B cell (primary cell): Measurements from ENCODE around the gene ZNF45. TPM values are rescaled to one million over a fixed set of nuclear protein-coding genes. Genes with fewer than 3 reads are reported as not detected.
A peak's percentile ranks its signal among the peaks of the same experiment; 100 is the strongest.

ENCODE experiments used
- ATAC-seq: fragments of 200-7000 bp; cut with Tn5 transposase; one replicate; pipeline ENCODE4 v1.10.0; 2021; ENCODE audit warnings: low read depth, mild to moderate bottlenecking, moderate number of reproducible peaks, moderate library complexity
- CTCF ChIA-PET: fragments of 350-600 bp; sonication (Branson Sonifier 250); formaldehyde crosslinking; loops from one replicate; lab custom pipeline; 2021; ENCODE audit warnings: antibody characterized with exemption, inconsistent platforms; lab: Charles Lee
- POLR2A ChIA-PET: fragments of 350-600 bp; sonication (Branson Sonifier 250); formaldehyde crosslinking; loops from one replicate; lab custom pipeline; 2021; ENCODE audit warnings: antibody characterized with exemption; lab: Charles Lee
- DNase-seq: peaks from one replicate; pipeline ENCODE4 v3.0.0; 2013
- H2AFZ ChIP-seq: 2 replicates; pipeline ENCODE4 v1.6.1; 2012; ENCODE audit warnings: mild to moderate bottlenecking, low read depth, low read length; ENCODE audit not compliant: insufficient read depth, poor library complexity, severe bottlenecking
- H3K27ac ChIP-seq, 2 donors: 1 replicate in 1 of 2; 2 replicates in 1 of 2; pipeline ENCODE4 v1.5.1; 2012 to 2013; ENCODE audit warnings: low read length in 2 of 2, mild to moderate bottlenecking in 2 of 2, moderate library complexity in 1 of 2
- H3K27me3 ChIP-seq, 4 experiments: fragments of 200-600 bp in 1 of 4; sonication (generic) in 1 of 4; replicated peaks in 1 of 4; 1 replicate in 2 of 4; 2 replicates in 2 of 4; pipeline versions ENCODE4 v1.6.1 to v1.7.0; 2013 to 2016; ENCODE audit warnings: low read length in 3 of 4, mild to moderate bottlenecking in 2 of 4, mixed read lengths in 1 of 4, moderate library complexity in 1 of 4; ENCODE audit not compliant: insufficient read depth in 4 of 4, control insufficient read depth in 3 of 4; ENCODE audit errors: control extremely low read depth in 1 of 4
- H3K36me3 ChIP-seq, 2 experiments: replicated peaks in 1 of 2; 1 replicate in 1 of 2; 2 replicates in 1 of 2; pipeline versions ENCODE4 v1.6.1 to v1.7.1; 2013; ENCODE audit warnings: low read length in 1 of 2; ENCODE audit not compliant: insufficient read depth in 2 of 2, control insufficient read depth in 1 of 2; ENCODE audit errors: control extremely low read depth in 1 of 2, extremely low read depth in 1 of 2
- H3K4me1 ChIP-seq, 2 donors: fragments of 200-600 bp in 1 of 2; sonication (generic) in 1 of 2; 1 replicate in 1 of 2; 2 replicates in 1 of 2; pipeline versions ENCODE4 v1.5.1 to v1.6.1; 2013 to 2017; ENCODE audit warnings: low read length in 2 of 2; ENCODE audit not compliant: control insufficient read depth in 2 of 2, insufficient read depth in 2 of 2
- H3K4me2 ChIP-seq: replicated peaks from 2 replicates; pipeline ENCODE3; 2012; ENCODE audit warnings: mild to moderate bottlenecking, low read depth, low read length; ENCODE audit not compliant: poor library complexity, severe bottlenecking
- H3K4me3 ChIP-seq, 5 experiments: fragments of 200-600 bp in 1 of 5; sonication (generic) in 1 of 5; 1 replicate in 3 of 5; 2 replicates in 2 of 5; pipeline versions ENCODE4 v1.5.1 to v1.7.0; 2011 to 2016; ENCODE audit warnings: low read length in 4 of 5, mild to moderate bottlenecking in 4 of 5, low read depth in 2 of 5, control low read depth in 1 of 5, moderate library complexity in 1 of 5; ENCODE audit not compliant: insufficient read depth in 1 of 5; ENCODE audit errors: control extremely low read depth in 1 of 5, extremely low read depth in 1 of 5
- H3K79me2 ChIP-seq: fragments of 200-600 bp; sonication (generic); one replicate; pipeline ENCODE4 v1.6.0; 2016; ENCODE audit warnings: low read length; ENCODE audit not compliant: control insufficient read depth, insufficient read depth
- H3K9ac ChIP-seq: fragments of 200-600 bp; sonication (generic); 2 replicates; pipeline ENCODE4 v1.6.1; 2017; ENCODE audit warnings: mild to moderate bottlenecking, low read length, moderate library complexity
- H3K9me3 ChIP-seq, 3 donors: one replicate each; pipeline versions ENCODE4 v1.6.1 to v1.7.1; 2013; ENCODE audit warnings: low read length in 2 of 3; ENCODE audit not compliant: control insufficient read depth in 2 of 3, insufficient read depth in 1 of 3; ENCODE audit errors: control extremely low read depth in 1 of 3
- H4K20me1 ChIP-seq: 2 replicates; pipeline ENCODE4 v1.6.0; 2012; ENCODE audit warnings: mild to moderate bottlenecking, low read length; ENCODE audit not compliant: insufficient read depth, control insufficient read depth, poor library complexity, severe bottlenecking
- H3K27ac Mint-ChIP-seq: one replicate; pipeline ENCODE4 v1.8.0; 2021; ENCODE audit warnings: mixed read lengths
- H3K27me3 Mint-ChIP-seq: one replicate; pipeline ENCODE4 v1.8.0; 2021; ENCODE audit warnings: mixed read lengths
- H3K4me1 Mint-ChIP-seq: one replicate; pipeline ENCODE4 v1.8.0; 2021; ENCODE audit warnings: mixed read lengths
- H3K4me3 Mint-ChIP-seq: one replicate; pipeline ENCODE4 v1.8.0; 2021; ENCODE audit warnings: mixed read lengths
- H3K9me3 Mint-ChIP-seq: one replicate; pipeline ENCODE4 v1.8.0; 2022; ENCODE audit warnings: mixed read lengths; ENCODE audit not compliant: insufficient read depth
- EZH2 ChIP-seq: IDR thresholded peaks from 2 replicates; pipeline ENCODE4 v1.6.1; 2012; ENCODE audit warnings: borderline replicate concordance, low read depth, mild to moderate bottlenecking, moderate library complexity, low read length; ENCODE audit not compliant: insufficient read depth, poor library complexity, severe bottlenecking
- WGBS: methylation state at CpG from one replicate; pipeline ENCODE4 v1.1.5; 2013; ENCODE audit warnings: missing lambda C conversion rate; ENCODE audit not compliant: insufficient coverage; 5-methylcytosine and 5-hydroxymethylcytosine counted together
- intact Hi-C: fragments of 100-400 bp; cut with micrococcal nuclease; formaldehyde crosslinking; loops from one replicate; pipeline ENCODE4 v1.10.0; 2022
- polyA plus RNA-seq: library from polyadenylated mRNA; depleted of rRNA; stranded (reverse); fragments of >200 nt; gene quantifications from 2 replicates; pipeline ENCODE4 v1.2.3, GENCODE V29; 2012
- total RNA-seq, 2 donors: library from RNA; stranded (reverse); fragments of 120-200 nt in 1 of 2; gene quantifications; 1 replicate in 1 of 2; 2 replicates in 1 of 2; pipeline versions ENCODE4 v1.2.3 to v1.2.4, GENCODE V29; 2013 to 2022
- TF ChIP-seq, protein P1 (sequence below): fragments of 200-600 bp; IDR thresholded peaks from one replicate; pipeline ENCODE4 v1.8.0; 2022; ENCODE audit warnings: antibody characterized with exemption, mild to moderate bottlenecking

The ZNF45 gene
- total and polyA plus RNA-seq, 2 donors (not counting 1 experiment from before 2014, with no cell fraction given): 10.6 to 30.1 TPM

DNA sequence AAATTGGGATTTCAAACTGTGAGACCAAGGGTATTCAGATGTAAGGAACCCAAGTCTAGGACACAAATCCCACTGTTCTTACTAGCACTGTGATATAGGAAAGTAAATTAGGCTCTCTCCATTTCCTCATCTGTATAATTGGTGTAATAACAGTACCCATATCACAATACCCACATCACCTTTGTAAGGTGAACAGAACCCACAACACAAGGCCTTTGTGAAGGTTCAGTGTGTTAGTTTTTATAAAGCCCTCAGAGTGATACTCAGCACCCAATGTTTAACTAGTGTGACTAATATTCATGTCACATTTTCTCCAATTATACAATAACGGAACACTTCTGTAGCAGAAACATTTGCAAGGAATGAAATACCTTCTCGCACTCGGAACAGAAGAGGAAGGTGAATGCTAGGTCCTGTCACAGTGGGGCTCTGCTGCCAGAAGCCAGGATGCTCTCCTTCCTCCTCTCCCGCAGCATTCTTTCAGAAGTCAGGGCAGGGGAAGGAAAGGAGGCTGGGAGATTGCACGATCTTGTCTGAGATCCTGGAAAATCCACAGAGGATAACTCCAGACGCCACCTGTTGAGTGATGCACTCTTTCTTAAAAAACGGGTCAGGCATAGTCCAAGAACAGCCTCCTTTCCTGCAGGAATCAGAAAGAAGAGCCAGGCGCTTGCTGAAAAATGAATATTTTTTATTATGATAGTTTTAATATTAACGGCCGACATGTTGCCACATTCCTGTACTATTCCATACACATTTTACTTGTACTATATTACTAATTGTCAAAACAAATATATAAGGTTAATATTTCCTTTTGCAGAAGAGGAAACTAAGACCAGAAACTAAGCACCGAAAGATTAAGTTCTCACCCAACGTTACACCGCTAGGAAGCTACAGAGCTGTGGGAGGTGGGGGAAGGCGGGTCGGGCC is 762 bp downstream of the ZNF45 start:
- CTCF ChIA-PET: interaction anchor here (1.5 kb wide), 1 partner anchor 161 kb away, joined by 7 read pairs; the partner anchor contains the start of gene ZNF224
- peak; percentile 5 for DNase-seq
- H3K4me3 Mint-ChIP-seq: peak overlapping the region; percentile 97

More for the DNA sequence above, 762 bp downstream of the ZNF45 start:
- WGBS: 20% methylated on average over 3 of the region's 15 CpGs
- H3K4me1 ChIP-seq: peaks cover 11 to 12% of the 10 kb centered on the region in 2 donors
- peaks cover 12% of the 10 kb centered on the region for H3K79me2 ChIP-seq
- no peaks in the 10 kb centered on the region for H4K20me1 ChIP-seq
- ATAC-seq: no peak
- H3K4me3 ChIP-seq: peak overlapping the region; percentile 61 to 93 (median 81)
- H3K9ac ChIP-seq: peak overlapping the region; percentile 80
- peaks cover 0 to 5% (median 0%) of the 10 kb centered on the region in 3 donors for H3K9me3 ChIP-seq
- POLR2A ChIA-PET: interaction anchor here (0.9 to 1.4 kb wide), 4 partner anchors 17 to 278 kb away, joined by 3 to 5 read pairs (median 3); partner anchors contain the start of genes ZNF221 and ZNF227
- peak overlapping the region; percentile 88 for H3K27ac Mint-ChIP-seq
- H3K4me1 Mint-ChIP-seq: peaks cover 26% of the 10 kb centered on the region
- H2AFZ ChIP-seq: peak overlapping the region; percentile 94
- H3K9me3 Mint-ChIP-seq: no peaks in the 10 kb centered on the region
- no peaks in the 10 kb centered on the region for H3K27me3 Mint-ChIP-seq
- H3K36me3 ChIP-seq: peaks cover 2 to 26% of the 10 kb centered on the region in 2 experiments
- H3K27ac ChIP-seq: peak overlapping the region; percentile 55 to 72
- no peaks in the 10 kb centered on the region for H3K27me3 ChIP-seq
- no peak for TF ChIP-seq EZH2
- TF ChIP-seq, protein P1, sequence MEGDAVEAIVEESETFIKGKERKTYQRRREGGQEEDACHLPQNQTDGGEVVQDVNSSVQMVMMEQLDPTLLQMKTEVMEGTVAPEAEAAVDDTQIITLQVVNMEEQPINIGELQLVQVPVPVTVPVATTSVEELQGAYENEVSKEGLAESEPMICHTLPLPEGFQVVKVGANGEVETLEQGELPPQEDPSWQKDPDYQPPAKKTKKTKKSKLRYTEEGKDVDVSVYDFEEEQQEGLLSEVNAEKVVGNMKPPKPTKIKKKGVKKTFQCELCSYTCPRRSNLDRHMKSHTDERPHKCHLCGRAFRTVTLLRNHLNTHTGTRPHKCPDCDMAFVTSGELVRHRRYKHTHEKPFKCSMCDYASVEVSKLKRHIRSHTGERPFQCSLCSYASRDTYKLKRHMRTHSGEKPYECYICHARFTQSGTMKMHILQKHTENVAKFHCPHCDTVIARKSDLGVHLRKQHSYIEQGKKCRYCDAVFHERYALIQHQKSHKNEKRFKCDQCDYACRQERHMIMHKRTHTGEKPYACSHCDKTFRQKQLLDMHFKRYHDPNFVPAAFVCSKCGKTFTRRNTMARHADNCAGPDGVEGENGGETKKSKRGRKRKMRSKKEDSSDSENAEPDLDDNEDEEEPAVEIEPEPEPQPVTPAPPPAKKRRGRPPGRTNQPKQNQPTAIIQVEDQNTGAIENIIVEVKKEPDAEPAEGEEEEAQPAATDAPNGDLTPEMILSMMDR: no peak
- intact Hi-C loops: loop anchor here (10.0 kb wide), 1 partner anchor 180 kb away; the partner anchor contains the start of gene SMG9
- peak overlapping the region; percentile 91 for H3K4me2 ChIP-seq
